Measurements from ENCODE around the gene LTF. TPM values are rescaled to one million over a fixed set of nuclear protein-coding genes. Genes with fewer than 3 reads are reported as not detected.

The LTF gene
- total RNA-seq, 1 donor = not detected

- no peak for TF ChIP-seq CTCF (IDR thresholded peaks at IDR 0.05; ENCODE audit: insufficient read depth, low read length)
- no peak for DNase-seq (ENCODE audit: low read depth)
- no peak overlapping the region for H3K4me3 ChIP-seq (ENCODE audit: low read depth, low read length)
These were observed 50.8 kb downstream of the LTF start for GRCh38 chr3:46413951-46414350.

DNA sequence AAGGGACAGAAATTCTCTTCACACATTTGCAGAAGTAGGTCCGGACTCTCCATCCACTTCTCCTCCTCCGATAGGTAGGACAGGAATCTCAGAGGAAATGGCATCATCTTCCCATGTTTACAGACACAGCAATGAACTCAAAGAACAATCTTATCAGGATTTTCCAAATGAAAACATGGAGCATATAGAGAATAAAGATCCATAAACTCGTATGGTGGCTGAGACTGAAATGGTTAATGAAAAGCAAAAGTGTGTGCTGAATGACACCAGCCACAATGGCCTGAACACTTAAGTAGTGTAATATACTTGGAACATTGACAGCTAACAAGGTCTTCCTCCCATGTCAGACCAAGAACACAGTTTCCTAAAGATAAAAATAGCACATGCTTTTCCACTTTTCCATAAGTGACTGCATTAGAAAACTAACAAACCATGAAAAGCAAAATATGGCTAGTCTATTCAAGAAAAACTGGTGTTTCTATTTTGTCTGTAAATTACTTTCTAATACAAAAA lies 51.9 kb downstream of the LTF start:
- TF ChIP-seq CTCF (IDR thresholded peaks at IDR 0.05; ENCODE audit: insufficient read depth, low read length) = no peak
- no peak overlapping the region for H3K4me3 ChIP-seq (ENCODE audit: low read depth, low read length)
- DNase-seq (ENCODE audit: low read depth) = no peak

DNA sequence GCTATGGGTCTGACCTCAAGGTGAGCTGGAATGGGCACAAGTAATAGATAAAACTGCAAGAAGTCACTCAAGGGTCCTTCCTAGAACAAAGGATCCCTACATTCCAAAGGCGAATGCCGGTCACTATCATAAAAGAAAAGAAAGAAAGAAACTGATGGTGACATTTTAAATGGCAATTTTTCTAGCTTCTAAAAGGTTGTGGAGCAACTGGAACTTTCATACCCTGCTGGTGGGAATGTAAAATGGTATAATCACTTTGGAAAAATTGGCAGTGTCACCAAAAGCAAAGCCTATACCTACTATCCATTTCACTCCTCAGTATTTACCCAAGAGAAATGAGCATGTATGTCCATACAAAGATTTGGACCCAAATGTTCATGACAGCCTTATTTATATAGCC lies 53.4 kb downstream of the LTF start:
- no peak overlapping the region for H3K4me3 ChIP-seq (ENCODE audit: low read depth, low read length)
- TF ChIP-seq CTCF (IDR thresholded peaks at IDR 0.05; ENCODE audit: insufficient read depth, low read length) = no peak
- DNase-seq (ENCODE audit: low read depth) = no peak

DNA sequence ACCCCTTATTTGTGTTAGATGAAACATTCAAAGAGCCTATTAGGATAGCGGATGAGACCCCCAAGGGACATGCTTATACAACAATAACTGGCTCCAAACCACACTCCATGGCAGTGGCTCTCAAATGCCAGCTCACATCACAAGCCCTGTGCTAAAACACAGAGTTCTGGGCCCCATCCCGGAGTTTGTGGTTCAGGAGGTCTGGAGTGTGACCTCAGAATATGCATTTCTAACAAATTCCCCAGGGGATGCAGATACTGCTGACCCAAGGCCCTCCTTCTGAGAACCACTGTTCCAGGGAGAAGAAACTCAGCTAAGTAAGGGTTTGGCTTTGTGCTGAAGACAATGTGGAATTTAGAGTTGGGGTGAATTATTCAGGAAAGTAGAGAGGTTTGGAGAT lies 54.0 kb downstream of the LTF start:
- no peak overlapping the region for H3K4me3 ChIP-seq (ENCODE audit: low read depth, low read length)
- no peak for TF ChIP-seq CTCF (IDR thresholded peaks at IDR 0.05; ENCODE audit: insufficient read depth, low read length)
- DNase-seq (ENCODE audit: low read depth) = peak; percentile 21

- no peak overlapping the region for H3K4me3 ChIP-seq (ENCODE audit: low read depth, low read length)
- TF ChIP-seq CTCF (IDR thresholded peaks at IDR 0.05; ENCODE audit: insufficient read depth, low read length) = no peak
- no peak for DNase-seq (ENCODE audit: low read depth)
These were observed 54.8 kb downstream of the LTF start for GRCh38 chr3:46409739-46410489.

- TF ChIP-seq CTCF (IDR thresholded peaks at IDR 0.05; ENCODE audit: insufficient read depth, low read length) = no peak
- H3K4me3 ChIP-seq (ENCODE audit: low read depth, low read length) = no peak overlapping the region
These were observed 55.9 kb downstream of the LTF start for GRCh38 chr3:46408853-46409252.

DNA sequence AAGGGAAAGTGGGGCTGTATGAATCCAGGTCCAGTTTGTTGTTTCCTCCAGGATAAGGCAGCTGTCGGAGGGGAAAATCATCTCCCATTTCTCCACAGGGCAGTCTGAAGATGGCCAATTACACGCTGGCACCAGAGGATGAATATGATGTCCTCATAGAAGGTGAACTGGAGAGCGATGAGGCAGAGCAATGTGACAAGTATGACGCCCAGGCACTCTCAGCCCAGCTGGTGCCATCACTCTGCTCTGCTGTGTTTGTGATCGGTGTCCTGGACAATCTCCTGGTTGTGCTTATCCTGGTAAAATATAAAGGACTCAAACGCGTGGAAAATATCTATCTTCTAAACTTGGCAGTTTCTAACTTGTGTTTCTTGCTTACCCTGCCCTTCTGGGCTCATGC lies 56.7 kb downstream of the LTF start:
- no peak overlapping the region for H3K4me3 ChIP-seq (ENCODE audit: low read depth, low read length)
- no peak for TF ChIP-seq CTCF (IDR thresholded peaks at IDR 0.05; ENCODE audit: insufficient read depth, low read length)
- no peak for DNase-seq (ENCODE audit: low read depth)

More at GRCh38 chr3:46408853-46409252, 55.9 kb downstream of the LTF start:
- no peak for DNase-seq (ENCODE audit: low read depth)
